Smooth muscle cell (in vitro differentiated cells): Measurements from ENCODE around the gene LRRN4CL. TPM values are rescaled to one million over a fixed set of nuclear protein-coding genes. Genes with fewer than 3 reads are reported as not detected.

Source experiments
- DNase-seq: peaks from one replicate; lab custom pipeline; 2025; ENCODE audit not compliant: unreplicated experiment; lab: John Stamatoyannopoulos, UW
- H2AFZ ChIP-seq: fragments of 200-600 bp; sonication (generic); 2 replicates; pipeline ENCODE4 v1.6.0; 2016; ENCODE audit warnings: antibody characterized with exemption, low read depth, mild to moderate bottlenecking
- H3F3A ChIP-seq: fragments of 200-600 bp; sonication (generic); 2 replicates; pipeline ENCODE4 v1.6.0; 2017; ENCODE audit warnings: antibody characterized with exemption, low read depth
- H3K27ac ChIP-seq: fragments of 200-600 bp; sonication (generic); 2 replicates; pipeline ENCODE4 v1.5.1; 2016; ENCODE audit warnings: low read depth, mild to moderate bottlenecking
- H3K27me3 ChIP-seq: fragments of 200-600 bp; sonication (generic); 2 replicates; pipeline ENCODE4 v1.6.1; 2016; ENCODE audit warnings: low read depth, mild to moderate bottlenecking
- H3K36me3 ChIP-seq: fragments of 200-600 bp; sonication (generic); 2 replicates; pipeline ENCODE4 v1.5.1; 2016; ENCODE audit warnings: low read depth
- H3K4me1 ChIP-seq: fragments of 200-600 bp; sonication (generic); 2 replicates; pipeline ENCODE4 v1.5.1; 2016; ENCODE audit warnings: low read depth
- H3K4me2 ChIP-seq: fragments of 200-600 bp; sonication (generic); 2 replicates; pipeline ENCODE4 v1.6.0; 2016; ENCODE audit warnings: mild to moderate bottlenecking
- H3K4me3 ChIP-seq: fragments of 200-600 bp; sonication (generic); 2 replicates; pipeline ENCODE4 v1.5.1; 2016; ENCODE audit warnings: mild to moderate bottlenecking
- H3K79me2 ChIP-seq: fragments of 200-600 bp; sonication (generic); 2 replicates; pipeline ENCODE4 v1.6.0; 2016; ENCODE audit warnings: low read depth, mild to moderate bottlenecking
- H3K9ac ChIP-seq: fragments of 200-600 bp; sonication (generic); 2 replicates; pipeline ENCODE4 v1.6.0; 2016; ENCODE audit warnings: low read depth
- H3K9me3 ChIP-seq: fragments of 200-600 bp; sonication (generic); replicated peaks from 2 replicates; pipeline ENCODE4 v1.5.1; 2016; ENCODE audit warnings: low read depth
- H4K20me1 ChIP-seq: fragments of 200-600 bp; sonication (generic); 2 replicates; pipeline ENCODE4 v1.6.0; 2016; ENCODE audit warnings: low read depth
- WGBS: methylation state at CpG from one replicate; pipeline ENCODE4 v1.1.7; 2016; ENCODE audit warnings: low lambda C conversion rate; 5-methylcytosine and 5-hydroxymethylcytosine counted together
- polyA plus RNA-seq: library from polyadenylated mRNA; unstranded; fragments of >200 nt; fragmentation: Nextera tagmentation; extraction: Ambion mirVana; gene quantifications from 2 replicates; pipeline ENCODE4 v1.2.1, GENCODE V29; 2016
- total RNA-seq: library from RNA; depleted of rRNA; stranded (reverse); fragments of >200 nt; gene quantifications from 2 replicates; pipeline ENCODE4 v1.2.3, GENCODE V29; 2014
- TF ChIP-seq, protein P1 (sequence below): fragments of 200-600 bp; sonication (generic); IDR thresholded peaks from 2 replicates; pipeline ENCODE4 v1.5.1; 2017; ENCODE audit warnings: borderline replicate concordance, mild to moderate bottlenecking, antibody characterized with exemption; ENCODE audit not compliant: insufficient read depth, poor library complexity, severe bottlenecking

LRRN4CL gene
- total and polyA plus RNA-seq, 2 experiments from 2014 or later: 1.3 TPM; not detected in 1

- DNase-seq: peak; percentile 70
- TF ChIP-seq, protein P1, sequence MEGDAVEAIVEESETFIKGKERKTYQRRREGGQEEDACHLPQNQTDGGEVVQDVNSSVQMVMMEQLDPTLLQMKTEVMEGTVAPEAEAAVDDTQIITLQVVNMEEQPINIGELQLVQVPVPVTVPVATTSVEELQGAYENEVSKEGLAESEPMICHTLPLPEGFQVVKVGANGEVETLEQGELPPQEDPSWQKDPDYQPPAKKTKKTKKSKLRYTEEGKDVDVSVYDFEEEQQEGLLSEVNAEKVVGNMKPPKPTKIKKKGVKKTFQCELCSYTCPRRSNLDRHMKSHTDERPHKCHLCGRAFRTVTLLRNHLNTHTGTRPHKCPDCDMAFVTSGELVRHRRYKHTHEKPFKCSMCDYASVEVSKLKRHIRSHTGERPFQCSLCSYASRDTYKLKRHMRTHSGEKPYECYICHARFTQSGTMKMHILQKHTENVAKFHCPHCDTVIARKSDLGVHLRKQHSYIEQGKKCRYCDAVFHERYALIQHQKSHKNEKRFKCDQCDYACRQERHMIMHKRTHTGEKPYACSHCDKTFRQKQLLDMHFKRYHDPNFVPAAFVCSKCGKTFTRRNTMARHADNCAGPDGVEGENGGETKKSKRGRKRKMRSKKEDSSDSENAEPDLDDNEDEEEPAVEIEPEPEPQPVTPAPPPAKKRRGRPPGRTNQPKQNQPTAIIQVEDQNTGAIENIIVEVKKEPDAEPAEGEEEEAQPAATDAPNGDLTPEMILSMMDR: no peak
- Histone ChIP-seq H3K9ac (peak within 1 kb of the TSS; percentile 77), H3K4me3 (peak within 1 kb of the TSS; percentile 87), H3K4me1 (peaks cover 27% of the 10 kb centered on the region), H2AFZ (peak within 1 kb of the TSS; percentile 98), H3K9me3 (no peaks in the 10 kb centered on the region), H3K27ac (peak within 1 kb of the TSS; percentile 89), H3K36me3 (no peaks in the 10 kb centered on the region), H3K27me3 (no peaks in the 10 kb centered on the region), H3F3A (peaks cover 17% of the 10 kb centered on the region), H4K20me1 (peaks cover 41% of the 10 kb centered on the region), H3K79me2 (peaks cover 82% of the 10 kb centered on the region), H3K4me2 (peak within 1 kb of the TSS; percentile 99)
- 2% methylated on average over 29 of the region's 29 CpGs for WGBS
These were observed 39.0 kb upstream of the LRRN4CL start, which contains the start of gene TTC9C for GRCh38 chr11:62728171-62728988. TTC9C (plus strand) TSS chr11:62728486; CDS start chr11:62728849, 363 bp downstream.

DNA sequence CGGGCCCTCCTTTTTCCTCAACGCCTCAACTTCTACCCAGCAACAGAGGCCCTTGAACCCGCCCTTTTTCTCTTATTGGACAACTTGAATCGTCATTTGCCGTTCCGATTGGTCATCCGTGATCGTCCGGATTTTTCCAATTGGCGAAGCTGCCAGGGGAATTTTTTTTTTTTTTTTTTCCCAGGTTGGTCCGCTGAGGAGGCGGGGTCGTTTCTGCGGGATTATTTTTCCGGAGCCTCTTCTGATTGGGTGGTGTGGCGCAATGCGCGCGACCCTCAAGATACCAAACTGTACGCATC lies 38.5 kb upstream of the LRRN4CL start:
- H4K20me1 ChIP-seq: peaks cover 42% of the 10 kb centered on the region
- WGBS: under 1% methylated on average over 20 of the region's 20 CpGs
- H3K4me1 ChIP-seq: peaks cover 27% of the 10 kb centered on the region
- peak overlapping the region; percentile 77 for H3K9ac ChIP-seq
- peak overlapping the region; percentile 98 for H2AFZ ChIP-seq
- H3F3A ChIP-seq: peaks cover 17% of the 10 kb centered on the region
- H3K4me2 ChIP-seq: peak overlapping the region; percentile 99
- H3K79me2 ChIP-seq: peaks cover 82% of the 10 kb centered on the region
- H3K27ac ChIP-seq: peak overlapping the region; percentile 89
- H3K4me3 ChIP-seq: peak overlapping the region; percentile 87
- no peaks in the 10 kb centered on the region for H3K9me3 ChIP-seq
- peak; percentile 86 for DNase-seq
- no peaks in the 10 kb centered on the region for H3K27me3 ChIP-seq
- TF ChIP-seq, protein P1: no peak
- H3K36me3 ChIP-seq: peaks cover 2% of the 10 kb centered on the region

GRCh38 chr11:62727165-62727871 lies 38.0 kb upstream of the LRRN4CL start, which contains the start of gene HNRNPUL2:
HNRNPUL2 (minus strand) TSS chr11:62727457; CDS start chr11:62727156, 301 bp downstream.
- peak; percentile 94 for DNase-seq
- TF ChIP-seq, protein P1: no peak
- peaks cover 27% of the 10 kb centered on the region for H3K4me1 ChIP-seq
- peaks cover 19% of the 10 kb centered on the region for H3F3A ChIP-seq
- peak within 1 kb of the TSS; percentile 99 for H3K4me2 ChIP-seq
- peak within 1 kb of the TSS; percentile 98 for H2AFZ ChIP-seq
- peaks cover 82% of the 10 kb centered on the region for H3K79me2 ChIP-seq
- H3K36me3 ChIP-seq: peaks cover 7% of the 10 kb centered on the region
- H3K27me3 ChIP-seq: no peaks in the 10 kb centered on the region
- no peaks in the 10 kb centered on the region for H3K9me3 ChIP-seq
- peak within 1 kb of the TSS; percentile 89 for H3K27ac ChIP-seq
- peak within 1 kb of the TSS; percentile 77 for H3K9ac ChIP-seq
- WGBS: 1% methylated on average over 56 of the region's 72 CpGs
- peak within 1 kb of the TSS; percentile 87 for H3K4me3 ChIP-seq
- peaks cover 43% of the 10 kb centered on the region for H4K20me1 ChIP-seq
